HG03064 (cell line): ENCODE measurements around the gene TFF3.

Experiments used
- ATAC-seq: cut with Tn5 transposase; IDR thresholded peaks from one replicate; pipeline ENCODE4 v1.9.1; 2021; ENCODE audit warnings: low read depth; ENCODE audit not compliant: unreplicated experiment

Gene TFF3

GRCh38 chr21:42291751-42292562, 23.3 kb downstream of the TFF3 start:
- no peak for ATAC-seq

GRCh38 chr21:42291003-42291750, 24.0 kb downstream of the TFF3 start:
- ATAC-seq = no peak

GRCh38 chr21:42290505-42290904, 24.7 kb downstream of the TFF3 start:
- no peak for ATAC-seq

- no peak for ATAC-seq
Observed at GRCh38 chr21:42289926-42290325, 25.3 kb downstream of the TFF3 start.

GRCh38 chr21:42288962-42289361, 26.2 kb downstream of the TFF3 start:
- ATAC-seq = no peak

GRCh38 chr21:42287193-42288083, 27.8 kb downstream of the TFF3 start:
- ATAC-seq = no peak

- no peak for ATAC-seq
Observed at GRCh38 chr21:42286416-42286815, 28.8 kb downstream of the TFF3 start.

- ATAC-seq = no peak
Observed at GRCh38 chr21:42285569-42286245, 29.5 kb downstream of the TFF3 start.

GRCh38 chr21:42282715-42283114, 32.5 kb downstream of the TFF3 start:
- ATAC-seq = no peak

GRCh38 chr21:42282021-42282420, 33.2 kb downstream of the TFF3 start:
- no peak for ATAC-seq

- no peak for ATAC-seq
Observed at GRCh38 chr21:42281181-42281680, 34.0 kb downstream of the TFF3 start.

- no peak for ATAC-seq
Observed at GRCh38 chr21:42280356-42281180, 34.6 kb downstream of the TFF3 start.

GRCh38 chr21:42279888-42280287, 35.3 kb downstream of the TFF3 start:
- ATAC-seq = no peak

- ATAC-seq = no peak
Observed at GRCh38 chr21:42279341-42279871, 35.8 kb downstream of the TFF3 start.

- no peak for ATAC-seq
Observed at GRCh38 chr21:42278451-42279149, 36.6 kb downstream of the TFF3 start.

GRCh38 chr21:42277593-42277992, 37.6 kb downstream of the TFF3 start:
- no peak for ATAC-seq

- ATAC-seq = no peak
Observed at GRCh38 chr21:42276526-42277154, 38.6 kb downstream of the TFF3 start.

GRCh38 chr21:42276076-42276475, 39.1 kb downstream of the TFF3 start:
- no peak for ATAC-seq
